Measurements from ENCODE around the gene FSHB. TPM values are rescaled to one million over a fixed set of nuclear protein-coding genes. Genes with fewer than 3 reads are reported as not detected.

The FSHB gene
- total RNA-seq, 2 donors from 2014 or later, result not detected

DNA sequence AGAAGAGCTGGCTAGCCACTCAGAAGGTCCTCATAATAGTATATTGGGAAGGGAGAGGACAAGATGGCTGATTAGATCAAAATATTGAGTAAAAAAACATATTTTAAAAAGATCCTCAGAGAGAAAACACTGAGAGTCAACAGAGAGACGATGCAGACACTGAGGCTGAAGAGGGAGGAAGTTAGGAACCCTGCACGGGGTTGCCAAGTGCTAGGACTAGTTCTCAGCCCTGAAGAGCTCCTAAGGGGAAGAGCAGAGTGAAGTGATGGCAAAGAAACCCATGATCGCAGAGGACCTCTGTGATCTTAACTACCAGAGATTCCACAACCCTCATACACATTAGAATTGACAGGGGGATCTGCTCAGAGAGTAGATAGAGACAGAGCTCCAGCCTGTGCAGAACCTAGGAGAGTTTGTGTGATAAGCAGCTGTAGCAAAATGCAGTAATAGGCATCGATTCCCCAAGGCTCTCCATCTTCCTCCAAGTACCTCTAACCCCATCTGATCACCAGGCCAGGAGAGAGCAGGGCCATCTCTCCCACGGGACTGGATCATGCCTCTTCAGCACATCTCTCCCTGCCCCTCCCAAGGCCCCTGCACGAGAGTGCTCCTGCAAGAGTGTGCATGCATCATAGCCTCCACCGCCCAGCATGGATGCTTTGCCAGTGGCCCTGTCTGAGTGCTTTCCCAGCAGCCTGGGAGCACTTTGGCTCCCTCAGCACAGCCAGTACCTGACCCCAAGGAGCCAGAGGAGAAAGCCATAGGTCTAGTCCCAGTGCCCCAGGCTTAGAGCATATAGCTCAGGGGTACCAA lies 50.9 kb downstream of the FSHB start:
- H3K9me3 ChIP-seq (ENCODE audit: control insufficient read depth, low read length, poor library complexity, severe bottlenecking), result no peaks in the 10 kb centered on the region
- Mint-ChIP-seq H3K27me3 (no peaks in the 10 kb centered on the region), H3K4me1 (peaks cover 16% of the 10 kb centered on the region), H3K27ac (peak overlapping the region; percentile 82), H3K36me3 (ENCODE audit: low read depth) (no peaks in the 10 kb centered on the region), H3K4me3 (peak overlapping the region; percentile 86)
- peak; percentile 21 for ATAC-seq
- DNase-seq, result no peak

- DNase-seq (no peak), ATAC-seq (peak; percentile 50)
- Mint-ChIP-seq H3K4me3 (peak overlapping the region; percentile 86), H3K36me3 (ENCODE audit: low read depth) (no peaks in the 10 kb centered on the region), H3K27ac (peak overlapping the region; percentile 1), H3K4me1 (peaks cover 16% of the 10 kb centered on the region), H3K27me3 (no peaks in the 10 kb centered on the region)
- H3K9me3 ChIP-seq (ENCODE audit: control insufficient read depth, low read length, poor library complexity, severe bottlenecking), result no peaks in the 10 kb centered on the region
Measured at GRCh38 chr11:30282289-30282631, 51.4 kb downstream of the FSHB start.

Other genes with a start within 250 kb of the FSHB start
- gene KCNA4, start 214.0 kb upstream of the FSHB start, total RNA-seq, result not detected
- gene ARL14EP, start 92.1 kb downstream of the FSHB start, total RNA-seq, result 10 to 100 TPM; 28.4 to 34.1 TPM